GM12892 (cell line): ENCODE data around the gene ZNF169.

ENCODE experiments used
- POLR2A ChIP-seq: IDR thresholded peaks from 2 replicates; pipeline ENCODE4 v1.6.1; 2011; ENCODE audit warnings: low read depth, low read length, control low read depth
- POLR2AphosphoS5 ChIP-seq: IDR thresholded peaks from 2 replicates; pipeline ENCODE4 v1.6.1; 2011; ENCODE audit warnings: low read depth, low read length, control low read depth
- TAF1 ChIP-seq: IDR thresholded peaks from 2 replicates; pipeline ENCODE4 v1.6.1; 2011; ENCODE audit warnings: low read depth, mild to moderate bottlenecking, control low read depth, low read length, borderline replicate concordance

- TF ChIP-seq POLR2A (no peak), POLR2AphosphoS5 (no peak), TAF1 (no peak)
Observed at GRCh38 chr9:94303321-94303720, 44.2 kb downstream of the ZNF169 start.
